HepG2 (cell line): Measurements from ENCODE around the gene PCYT2. TPM values are rescaled to one million over a fixed set of nuclear protein-coding genes. Genes with fewer than 3 reads are reported as not detected.
A peak's percentile ranks its signal among the peaks of the same experiment; 100 is the strongest.

ENCODE experiments used
- DBP ChIP-seq: sonication (generic); formaldehyde crosslinking; IDR thresholded peaks from 2 replicates; pipeline ENCODE4 v1.4.0; 2020; ENCODE audit warnings: missing genetic modification reagents; ENCODE audit errors: not compliant biosample characterization
- IRX3 ChIP-seq: sonication (generic); formaldehyde crosslinking; IDR thresholded peaks from 2 replicates; pipeline ENCODE4 v1.8.1; 2023; ENCODE audit warnings: mild to moderate bottlenecking, low read depth, missing genetic modification reagents, borderline replicate concordance
- KDM2A ChIP-seq: sonication (generic); formaldehyde crosslinking; IDR thresholded peaks from 2 replicates; pipeline ENCODE4 v1.4.0; 2020; ENCODE audit warnings: low read depth, missing genetic modification reagents, borderline replicate concordance
- NFKBIZ ChIP-seq: IDR thresholded peaks from 2 replicates; pipeline ENCODE4 v1.6.1; 2018; ENCODE audit warnings: missing genetic modification reagents, missing compliant biosample characterization
- PAWR ChIP-seq: sonication (generic); formaldehyde crosslinking; IDR thresholded peaks from 2 replicates; pipeline ENCODE4 v1.4.0; 2020; ENCODE audit warnings: missing genetic modification reagents, mild to moderate bottlenecking, borderline replicate concordance
- RBFOX2 ChIP-seq: fragments of 200-400 bp; formaldehyde crosslinking; IDR thresholded peaks from 2 replicates; pipeline ENCODE4 v1.6.1; 2017; ENCODE audit warnings: low read depth, mild to moderate bottlenecking, low read length
- REL ChIP-seq: sonication (generic); formaldehyde crosslinking; conservative IDR thresholded peaks from 2 replicates; pipeline ENCODE4 v1.8.0; 2022; ENCODE audit warnings: mild to moderate bottlenecking, missing genetic modification reagents, moderate library complexity
- RNF219 ChIP-seq: sonication (generic); formaldehyde crosslinking; IDR thresholded peaks from 2 replicates; pipeline ENCODE4 v1.5.0; 2020; ENCODE audit warnings: mild to moderate bottlenecking, missing genetic modification reagents
- SNAPC5 ChIP-seq: sonication (generic); formaldehyde crosslinking; IDR thresholded peaks from 2 replicates; pipeline ENCODE4 v1.8.1; 2023; ENCODE audit warnings: mild to moderate bottlenecking, missing genetic modification reagents, borderline replicate concordance
- TFAP4 ChIP-seq: sonication (generic); IDR thresholded peaks from 2 replicates; pipeline ENCODE4 v1.6.1; 2016; ENCODE audit warnings: low read depth, borderline replicate concordance
- YEATS4 ChIP-seq: sonication (generic); formaldehyde crosslinking; IDR thresholded peaks from 2 replicates; pipeline ENCODE4 v1.4.0; 2020; ENCODE audit warnings: missing genetic modification reagents, borderline replicate concordance
- ZGPAT ChIP-seq: IDR thresholded peaks from 2 replicates; pipeline ENCODE4 v1.6.1; 2016; ENCODE audit warnings: mild to moderate bottlenecking
- ZNF235 ChIP-seq: sonication (generic); formaldehyde crosslinking; IDR thresholded peaks from 2 replicates; pipeline ENCODE4 v1.8.1; 2023; ENCODE audit warnings: mild to moderate bottlenecking, missing genetic modification reagents, borderline replicate concordance
- ZSCAN31 ChIP-seq: sonication (generic); formaldehyde crosslinking; IDR thresholded peaks from 2 replicates; pipeline ENCODE4 v1.5.0; 2020; ENCODE audit warnings: low read depth, mild to moderate bottlenecking, missing genetic modification reagents
- polyA plus RNA-seq, 8 experiments: library from polyadenylated mRNA; depleted of rRNA in 3 of 8; stranded (reverse) in 7 of 8; unstranded in 1 of 8; fragments of >200 nt; fragmentation: Illumina TruSeq in 4 of 8; extraction: Trizol in 4 of 8; gene quantifications; 2 replicates each; pipeline versions ENCODE4 v1.2.1 to v1.2.3, GENCODE V29; 2011 to 2016; ENCODE audit warnings: low read depth in 4 of 8, missing spikeins in 1 of 8, mixed read lengths in 1 of 8; ENCODE audit not compliant: insufficient read depth in 1 of 8
- total RNA-seq, 5 experiments: library from RNA; depleted of rRNA; stranded (reverse); fragments of >200 nt; fragmentation: Illumina TruSeq; extraction: Trizol; gene quantifications; 2 replicates each; pipeline ENCODE4 v1.2.3, GENCODE V29; 2016; ENCODE audit warnings: low read depth in 1 of 5

PCYT2 gene
- total and polyA plus RNA-seq, 2 of the 13 experiments (the other 11 are each of a cell fraction or from before 2014, with no cell fraction given), result 147 to 297 TPM

- peak; percentile 64; the same call in 1 of the 2 replicates for TF ChIP-seq KDM2A (CRISPR knock-in tag)
- TF ChIP-seq RNF219 (CRISPR knock-in tag), result no peak
- TF ChIP-seq ZSCAN31 (CRISPR knock-in tag), result no peak; the same call in 1 of the 2 replicates
- TF ChIP-seq ZGPAT, result no peak
- no peak for TF ChIP-seq YEATS4 (CRISPR knock-in tag)
- TF ChIP-seq SNAPC5, result 0 out of 2 replicates have a peak, but pooled peaks have one; percentile 45
- peak; percentile 26 for TF ChIP-seq DBP
- no peak for TF ChIP-seq ZNF235 (CRISPR knock-in tag)
- peak; percentile 58 for TF ChIP-seq REL
- no peak for TF ChIP-seq NFKBIZ (CRISPR knock-in tag)
- no peak for TF ChIP-seq TFAP4
- 0 out of 2 replicates have a peak, but pooled peaks have one; percentile 85 for TF ChIP-seq IRX3 (CRISPR knock-in tag)
- no peak for TF ChIP-seq PAWR (CRISPR knock-in tag)
- peak; percentile 78 for TF ChIP-seq RBFOX2
Observed at GRCh38 chr17:81859906-81860755, 51.1 kb downstream of the PCYT2 start, which contains the start of gene P4HB (continued).
